GM19395 (cell line): Measurements from ENCODE around the gene ATG14.
"Not testable (repeated sequence)": the region's sequence is repeated elsewhere in the genome, so short reads cannot be mapped to it uniquely, and the experiment has no call there.

Experiments
- ATAC-seq: cut with Tn5 transposase; IDR thresholded peaks from one replicate; pipeline ENCODE4 v1.9.1; 2021; ENCODE audit warnings: mild to moderate bottlenecking, moderate library complexity; ENCODE audit not compliant: unreplicated experiment

The ATG14 gene, protein sequence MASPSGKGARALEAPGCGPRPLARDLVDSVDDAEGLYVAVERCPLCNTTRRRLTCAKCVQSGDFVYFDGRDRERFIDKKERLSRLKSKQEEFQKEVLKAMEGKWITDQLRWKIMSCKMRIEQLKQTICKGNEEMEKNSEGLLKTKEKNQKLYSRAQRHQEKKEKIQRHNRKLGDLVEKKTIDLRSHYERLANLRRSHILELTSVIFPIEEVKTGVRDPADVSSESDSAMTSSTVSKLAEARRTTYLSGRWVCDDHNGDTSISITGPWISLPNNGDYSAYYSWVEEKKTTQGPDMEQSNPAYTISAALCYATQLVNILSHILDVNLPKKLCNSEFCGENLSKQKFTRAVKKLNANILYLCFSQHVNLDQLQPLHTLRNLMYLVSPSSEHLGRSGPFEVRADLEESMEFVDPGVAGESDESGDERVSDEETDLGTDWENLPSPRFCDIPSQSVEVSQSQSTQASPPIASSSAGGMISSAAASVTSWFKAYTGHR

GRCh38 chr14:55411426-55412389, at the start of gene ATG14:
ATG14 (minus strand) TSS chr14:55411830; CDS start chr14:55411822, 8 bp downstream.
- ATAC-seq: peak; percentile 94

DNA sequence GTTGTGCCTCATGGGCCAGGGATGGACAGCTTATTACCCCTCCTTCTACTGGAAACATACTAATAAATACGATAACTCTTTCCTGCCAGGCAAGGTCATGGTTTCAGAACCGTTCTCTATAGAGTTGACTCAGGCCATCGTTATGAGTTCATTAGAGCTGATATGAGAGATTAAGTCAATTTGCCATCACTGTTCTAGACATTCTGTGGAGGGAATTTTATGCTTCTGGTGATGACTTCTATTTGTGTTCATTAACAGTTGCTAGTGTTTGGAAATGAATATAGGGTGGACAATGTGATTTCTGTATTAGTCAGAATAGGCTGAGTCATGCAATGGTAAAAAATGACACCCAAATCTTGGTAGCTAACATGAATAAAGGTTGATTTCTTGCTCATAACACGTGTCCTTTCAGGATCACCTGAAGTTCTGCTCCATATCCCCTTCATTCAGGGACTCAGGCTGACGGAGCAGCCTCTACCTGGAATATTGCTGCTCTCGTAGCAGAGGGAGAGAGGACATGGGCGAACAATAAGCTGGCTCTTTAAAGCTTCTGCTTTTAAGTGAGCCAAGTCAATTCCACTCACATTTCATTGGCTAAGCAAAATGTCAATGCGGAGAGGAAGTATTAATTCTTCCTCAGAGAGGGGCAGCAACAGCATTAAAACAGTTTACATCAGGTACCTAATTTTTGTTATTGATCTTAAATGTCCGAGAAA, 47.3 kb upstream of the ATG14 start:
- peak; percentile 90 for ATAC-seq

- no peak for ATAC-seq
These were observed 45.9 kb upstream of the ATG14 start for GRCh38 chr14:55457496-55457895.

- not testable (repeated sequence) for ATAC-seq
These were observed 44.8 kb upstream of the ATG14 start for GRCh38 chr14:55456411-55456810.

DNA sequence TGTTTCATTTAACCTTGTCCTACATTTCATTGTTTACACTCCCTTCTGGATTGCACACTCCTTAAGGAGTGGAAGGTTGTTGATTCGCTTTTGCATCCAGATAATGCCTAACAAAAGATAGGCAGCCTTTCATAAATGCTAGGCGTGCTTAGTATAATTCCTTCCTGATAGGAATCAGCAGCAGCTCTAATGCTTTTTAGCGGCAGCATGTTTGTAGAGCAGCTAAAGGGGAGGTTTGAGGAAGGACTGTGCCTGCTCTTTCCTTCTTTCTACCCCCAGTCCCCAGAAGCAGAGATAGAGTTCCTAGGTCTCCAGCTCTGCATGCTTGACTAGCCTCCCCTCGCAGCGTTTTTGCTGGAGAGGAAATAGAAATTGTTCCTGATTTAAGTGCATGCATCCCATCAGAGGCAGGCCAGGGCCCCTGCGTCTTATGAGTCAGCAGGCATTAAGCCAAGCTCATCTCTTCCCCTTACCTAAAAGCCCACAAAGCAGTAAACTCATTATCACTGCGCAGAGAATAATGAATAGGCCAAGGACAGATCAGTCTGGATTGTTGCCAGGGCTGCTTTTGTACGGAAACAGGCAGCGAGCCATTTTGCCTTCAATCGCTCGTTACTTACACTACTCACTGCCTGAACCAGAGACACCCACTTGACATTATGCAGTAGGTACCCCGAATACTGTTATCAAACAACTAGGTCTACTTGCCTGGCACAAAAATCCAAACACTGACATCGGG, 42.8 kb upstream of the ATG14 start:
- ATAC-seq: no peak

GRCh38 chr14:55451950-55452349, 40.3 kb upstream of the ATG14 start:
- ATAC-seq: no peak

GRCh38 chr14:55451398-55451797, 39.8 kb upstream of the ATG14 start:
- no peak for ATAC-seq

DNA sequence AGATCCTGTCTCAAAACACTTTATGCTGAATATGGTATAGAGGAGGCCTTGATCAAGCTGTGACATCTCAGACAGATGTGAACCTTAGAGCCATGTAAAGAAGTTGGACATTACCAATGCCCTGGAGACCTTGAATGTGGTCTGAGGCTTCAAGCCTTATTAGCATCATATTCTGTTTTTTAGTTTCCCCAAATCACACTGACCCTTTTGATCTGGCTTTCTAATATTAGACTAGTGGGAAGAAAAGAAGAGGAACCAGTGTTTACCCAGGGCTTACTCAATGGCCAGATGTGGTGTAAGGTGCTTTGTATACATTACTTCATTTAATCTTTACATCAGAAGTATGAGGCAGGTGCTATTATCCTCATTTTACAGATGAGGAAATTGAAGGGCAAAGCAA, 39.4 kb upstream of the ATG14 start:
- ATAC-seq: no peak

DNA sequence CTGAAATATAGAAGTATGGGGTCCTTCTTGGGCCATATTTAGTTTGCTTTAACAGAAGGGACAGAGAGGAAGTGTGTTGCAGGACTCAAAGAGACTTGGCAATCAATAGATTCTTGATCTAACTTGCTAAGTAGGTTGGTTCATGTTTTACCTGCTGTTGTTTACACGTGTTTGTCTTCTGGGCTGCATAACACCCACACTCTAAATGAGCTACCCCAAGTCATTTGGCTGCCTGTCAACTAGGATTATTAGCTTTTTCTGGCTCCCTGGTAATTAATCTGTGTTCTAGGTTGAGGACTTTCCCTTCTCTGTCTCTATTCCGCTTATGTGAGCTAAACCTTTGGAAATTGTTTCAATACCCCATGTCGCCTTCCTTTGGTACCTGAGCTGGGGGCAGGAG, 38.9 kb upstream of the ATG14 start:
- ATAC-seq: no peak

GRCh38 chr14:55450124-55450523, 38.5 kb upstream of the ATG14 start:
- ATAC-seq: no peak

DNA sequence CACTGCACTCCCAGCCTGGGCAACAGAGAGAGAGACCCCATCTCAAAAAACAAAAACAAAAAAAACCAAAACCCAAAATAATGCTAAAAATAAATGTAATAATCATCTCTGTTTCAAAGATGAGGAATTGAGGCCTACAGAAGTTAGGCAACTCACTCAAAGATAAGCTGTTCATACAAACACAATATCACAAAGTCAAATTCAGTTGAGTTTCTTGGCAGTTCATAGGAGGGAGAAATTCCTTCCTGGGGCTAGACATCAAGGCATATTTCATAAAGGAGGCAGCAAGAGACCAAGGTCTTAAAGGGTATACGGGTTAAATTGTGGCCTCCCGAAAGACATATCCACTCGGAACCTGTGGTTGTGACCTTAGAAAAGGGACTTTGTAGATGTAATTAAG, 37.5 kb upstream of the ATG14 start:
- ATAC-seq: no peak

- no peak for ATAC-seq
These were observed 36.5 kb upstream of the ATG14 start for GRCh38 chr14:55448141-55448614.

DNA sequence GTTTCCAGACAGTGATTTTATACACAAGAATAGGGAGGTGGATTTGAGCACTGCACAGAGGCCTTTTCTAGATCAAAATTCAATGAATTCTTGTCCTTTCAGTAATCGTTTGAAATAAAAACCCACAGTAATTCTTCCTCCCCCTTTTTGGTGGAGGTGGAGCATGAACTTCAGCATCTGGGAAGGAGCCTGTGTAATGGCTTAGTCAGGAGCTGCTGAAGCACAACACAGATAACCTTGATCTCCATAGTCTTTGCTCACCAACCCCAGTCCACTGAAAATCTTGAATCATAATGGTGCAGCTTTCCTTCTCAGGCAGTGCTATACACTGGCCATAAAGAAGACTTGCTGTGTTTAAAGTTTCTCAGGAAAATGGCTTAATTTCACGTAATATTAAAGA, 35.2 kb upstream of the ATG14 start:
- no peak for ATAC-seq

DNA sequence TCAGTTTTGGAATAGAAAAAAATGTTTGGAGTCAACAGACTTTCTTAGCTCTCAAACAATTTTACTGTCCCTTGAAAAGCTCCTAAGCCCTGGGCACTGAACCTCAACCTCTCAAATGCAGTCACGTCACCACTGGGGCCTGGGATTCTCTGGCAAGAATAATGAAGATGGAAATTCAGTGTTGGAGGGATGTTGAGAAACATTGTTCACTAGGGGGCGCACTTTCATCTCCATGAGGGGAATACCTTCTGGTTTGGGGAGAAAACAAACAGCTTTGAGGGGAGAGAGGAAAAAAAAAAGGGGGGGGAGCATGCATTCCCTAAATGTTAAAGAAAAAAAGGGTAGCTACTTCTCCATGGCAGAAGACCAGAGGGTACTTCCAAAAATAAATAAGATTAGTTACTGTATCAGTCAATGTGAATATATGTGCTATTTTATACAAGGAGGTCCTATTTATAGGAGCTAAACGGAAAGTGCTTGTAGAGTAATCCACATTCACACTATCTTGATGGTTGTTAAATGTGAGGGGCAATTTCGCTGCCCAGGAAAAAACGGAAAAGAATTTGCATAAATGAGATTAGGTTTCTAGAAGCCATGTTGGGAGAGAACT, 34.6 kb upstream of the ATG14 start:
- no peak for ATAC-seq

GRCh38 chr14:55441286-55441685, 29.7 kb upstream of the ATG14 start:
- ATAC-seq: no peak

DNA sequence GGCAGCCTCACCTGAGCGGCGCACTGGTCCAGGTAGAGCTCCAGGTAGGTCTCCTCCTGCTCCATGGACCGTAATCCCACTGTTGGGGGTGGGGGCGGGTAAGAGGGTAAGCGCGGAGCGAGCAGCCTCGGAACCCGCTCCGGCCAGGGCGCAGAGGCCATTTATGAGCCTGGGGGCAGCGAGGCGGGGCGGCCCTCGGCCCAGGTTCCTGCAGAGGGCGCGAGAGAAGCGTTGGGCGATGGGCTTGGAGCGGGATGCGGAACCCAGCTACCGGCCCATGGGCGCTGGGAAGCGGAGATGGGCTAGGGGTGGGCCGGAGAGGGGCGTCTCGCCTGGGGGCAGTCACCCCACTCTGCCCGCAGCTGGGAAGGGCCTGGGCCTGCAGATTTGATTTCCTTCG, 28.8 kb upstream of the ATG14 start, which contains the start of gene TBPL2:
TSS of gene TBPL2 (minus strand) at position 232 of the 400 bp plus-strand sequence. CDS start at position 65, 167 bp downstream.
- ATAC-seq: no peak

GRCh38 chr14:55438066-55438683, 26.5 kb upstream of the ATG14 start:
- ATAC-seq: no peak

- no peak for ATAC-seq
These were observed 25.3 kb upstream of the ATG14 start for GRCh38 chr14:55436931-55437330.

DNA sequence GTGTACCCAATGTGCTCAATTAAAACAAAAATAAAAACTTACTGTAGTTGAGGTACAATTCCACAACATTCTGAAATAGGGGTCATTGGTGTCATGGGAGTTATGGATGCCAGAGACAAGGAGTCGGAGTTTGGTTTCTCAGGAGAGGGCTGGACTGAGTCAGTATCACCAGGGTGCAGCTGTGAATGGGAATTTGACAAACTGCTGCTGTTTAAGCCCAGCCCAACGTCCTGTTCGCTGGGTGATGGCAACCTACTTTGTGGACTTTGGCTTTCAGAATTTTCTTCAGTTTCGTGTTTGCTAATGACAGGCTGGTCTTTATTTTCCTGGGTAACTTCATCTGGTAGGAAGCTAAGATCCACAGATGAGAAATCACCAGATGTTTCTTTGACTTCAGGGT, 24.9 kb upstream of the ATG14 start:
- ATAC-seq: no peak
